T-helper 17 cell (primary cell): ENCODE data around the gene MSH3. TPM values are rescaled to one million over a fixed set of nuclear protein-coding genes. Genes with fewer than 3 reads are reported as not detected.

Experiments
- ATAC-seq: fragments of 150-1000 bp; cut with Tn5 transposase; 2 replicates; pipeline ENCODE4 v1.10.0; 2021; ENCODE audit warnings: mild to moderate bottlenecking, moderate library complexity
- DNase-seq, 3 donors: peaks; one replicate each; pipeline versions ENCODE4 v3.0.0 to v3.0.0-alpha.2; 2020 to 2021
- H3K9me3 ChIP-seq: one replicate; pipeline ENCODE4 v1.7.0; 2013; ENCODE audit warnings: low read length, mild to moderate bottlenecking; ENCODE audit not compliant: control insufficient read depth, poor library complexity, severe bottlenecking
- H3K27ac Mint-ChIP-seq: one replicate; pipeline ENCODE4 v1.8.0; 2022; ENCODE audit warnings: mild to moderate bottlenecking, moderate library complexity, mixed read lengths
- H3K27me3 Mint-ChIP-seq: one replicate; pipeline ENCODE4 v1.8.0; 2022; ENCODE audit warnings: mixed read lengths
- H3K36me3 Mint-ChIP-seq: one replicate; pipeline ENCODE4 v1.8.0; 2022; ENCODE audit warnings: low read depth, mixed read lengths
- H3K4me1 Mint-ChIP-seq: one replicate; pipeline ENCODE4 v1.8.0; 2022; ENCODE audit warnings: mild to moderate bottlenecking, mixed read lengths
- H3K4me3 Mint-ChIP-seq: one replicate; pipeline ENCODE4 v1.8.0; 2022; ENCODE audit warnings: mild to moderate bottlenecking, moderate library complexity, mixed read lengths
- total RNA-seq, 4 donors: library from RNA in 2 of 4; stranded (reverse) in 2 of 4; gene quantifications; one replicate each; pipeline ENCODE4 v1.2.3 and lab custom pipeline; 2022 to 2026

The MSH3 gene
- total RNA-seq, 2 donors from 2014 or later, result 12.6 to 17.2 TPM

DNA sequence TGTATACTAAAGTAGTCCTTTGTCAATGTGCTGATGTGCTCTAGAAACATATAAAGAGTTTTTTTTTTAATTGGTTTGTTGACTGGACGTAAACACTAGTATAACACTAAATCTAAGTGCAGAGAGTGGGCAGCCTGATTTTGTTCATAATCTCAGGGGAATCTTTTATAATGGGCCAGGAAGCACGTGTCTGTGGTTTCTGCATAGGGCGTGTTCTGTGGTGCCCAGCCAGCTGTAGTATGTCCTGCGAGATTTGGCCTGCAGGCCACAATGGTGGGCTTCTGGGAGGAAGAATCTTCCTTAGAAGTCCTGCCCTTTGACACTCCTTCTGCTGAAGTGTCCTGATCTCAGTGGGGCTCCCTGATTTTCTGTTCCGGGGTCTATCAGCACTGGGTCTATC lies 49.3 kb downstream of the MSH3 start:
- H3K27me3 Mint-ChIP-seq, result no peaks in the 10 kb centered on the region
- ATAC-seq (no peak), DNase-seq (no peak)
- H3K4me3 Mint-ChIP-seq, result no peak overlapping the region
- no peaks in the 10 kb centered on the region for H3K9me3 ChIP-seq
- peaks cover 3% of the 10 kb centered on the region for H3K36me3 Mint-ChIP-seq
- peaks cover 17% of the 10 kb centered on the region for H3K4me1 Mint-ChIP-seq
- peak overlapping the region; percentile 49 for H3K27ac Mint-ChIP-seq

DNA sequence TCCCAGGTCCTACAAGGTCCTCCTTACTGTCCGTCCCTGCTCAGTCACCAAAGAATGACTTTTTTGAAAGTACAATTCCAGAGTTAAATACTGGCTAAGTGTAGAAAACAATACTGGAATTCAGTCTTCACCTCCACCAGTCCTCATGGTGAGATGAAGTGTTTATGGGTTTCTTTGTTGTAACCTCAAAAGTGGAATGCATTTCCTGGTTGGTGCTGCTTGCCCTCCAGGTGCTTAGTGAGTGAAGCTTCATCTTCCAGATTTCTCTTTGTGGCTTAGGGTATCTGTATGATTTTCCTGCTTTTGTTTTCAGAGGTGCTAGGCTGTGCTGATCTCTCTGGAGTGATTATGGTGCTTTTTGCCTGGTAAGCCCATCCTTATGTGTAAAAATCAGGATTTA lies 49.8 kb downstream of the MSH3 start:
- Mint-ChIP-seq H3K27ac (peak overlapping the region; percentile 49), H3K36me3 (peaks cover 3% of the 10 kb centered on the region), H3K27me3 (no peaks in the 10 kb centered on the region), H3K4me3 (no peak overlapping the region), H3K4me1 (peaks cover 17% of the 10 kb centered on the region)
- no peaks in the 10 kb centered on the region for H3K9me3 ChIP-seq
- DNase-seq (no peak), ATAC-seq (no peak)

- no peaks in the 10 kb centered on the region for H3K27me3 Mint-ChIP-seq
- H3K36me3 Mint-ChIP-seq, result peaks cover 3% of the 10 kb centered on the region
- DNase-seq (no peak), ATAC-seq (no peak)
- H3K27ac Mint-ChIP-seq, result peak overlapping the region; percentile 49
- H3K9me3 ChIP-seq, result no peaks in the 10 kb centered on the region
- no peak overlapping the region for H3K4me3 Mint-ChIP-seq
- peaks cover 24% of the 10 kb centered on the region for H3K4me1 Mint-ChIP-seq
Measured at GRCh38 chr5:80705216-80705769, 50.8 kb downstream of the MSH3 start.

DNA sequence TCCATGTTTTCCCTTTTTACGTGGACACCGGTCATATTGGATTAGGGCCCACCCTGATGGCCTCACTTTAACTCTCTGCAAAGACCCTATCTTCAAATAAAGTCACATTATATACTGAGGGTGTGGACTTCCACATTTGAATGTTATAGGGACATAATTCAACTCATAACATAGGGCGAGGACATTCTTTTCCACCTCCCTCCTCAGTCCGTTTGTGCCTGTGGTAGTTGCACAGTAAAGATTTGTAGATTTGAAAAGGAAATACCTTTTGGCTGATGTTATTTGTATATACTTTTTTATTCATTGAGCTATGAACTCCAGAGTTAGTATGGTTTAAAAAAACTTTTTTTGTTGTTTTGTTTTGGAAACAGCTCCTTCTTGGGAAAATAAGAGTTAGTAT lies 51.3 kb downstream of the MSH3 start:
- Mint-ChIP-seq H3K27ac (no peak overlapping the region), H3K4me1 (peaks cover 29% of the 10 kb centered on the region), H3K27me3 (no peaks in the 10 kb centered on the region), H3K4me3 (no peak overlapping the region), H3K36me3 (peaks cover 3% of the 10 kb centered on the region)
- DNase-seq, result no peak
- no peak for ATAC-seq
- no peaks in the 10 kb centered on the region for H3K9me3 ChIP-seq

- no peak for ATAC-seq
- no peak for DNase-seq
- Mint-ChIP-seq H3K27ac (no peak overlapping the region), H3K4me3 (no peak overlapping the region), H3K27me3 (no peaks in the 10 kb centered on the region), H3K36me3 (no peaks in the 10 kb centered on the region), H3K4me1 (peaks cover 31% of the 10 kb centered on the region)
- H3K9me3 ChIP-seq, result no peaks in the 10 kb centered on the region
Measured at GRCh38 chr5:80706835-80707447, 52.5 kb downstream of the MSH3 start.

DNA sequence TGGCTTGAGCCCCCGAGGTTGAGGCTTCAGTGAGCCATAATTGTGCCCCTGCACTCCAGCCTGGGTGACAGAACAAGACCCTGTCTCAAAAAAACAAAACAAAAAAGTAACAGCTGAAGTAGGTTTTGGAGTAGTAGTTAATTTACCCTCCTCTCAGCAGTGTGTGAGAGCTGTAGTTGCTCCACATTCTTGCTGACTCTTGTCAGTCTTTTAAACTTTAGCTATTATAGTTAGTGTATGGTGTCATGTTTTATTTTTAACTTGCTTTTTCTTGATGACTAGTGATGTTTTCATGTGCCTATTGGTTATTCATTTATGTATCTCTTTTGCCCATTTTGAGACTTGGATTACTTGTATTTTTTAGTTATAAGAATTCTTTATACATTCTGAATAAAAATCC lies 53.2 kb downstream of the MSH3 start:
- H3K27me3 Mint-ChIP-seq, result no peaks in the 10 kb centered on the region
- peaks cover 28% of the 10 kb centered on the region for H3K4me1 Mint-ChIP-seq
- DNase-seq (no peak), ATAC-seq (no peak)
- no peak overlapping the region for H3K4me3 Mint-ChIP-seq
- H3K27ac Mint-ChIP-seq, result no peak overlapping the region
- no peaks in the 10 kb centered on the region for H3K9me3 ChIP-seq
- H3K36me3 Mint-ChIP-seq, result no peaks in the 10 kb centered on the region

DNA sequence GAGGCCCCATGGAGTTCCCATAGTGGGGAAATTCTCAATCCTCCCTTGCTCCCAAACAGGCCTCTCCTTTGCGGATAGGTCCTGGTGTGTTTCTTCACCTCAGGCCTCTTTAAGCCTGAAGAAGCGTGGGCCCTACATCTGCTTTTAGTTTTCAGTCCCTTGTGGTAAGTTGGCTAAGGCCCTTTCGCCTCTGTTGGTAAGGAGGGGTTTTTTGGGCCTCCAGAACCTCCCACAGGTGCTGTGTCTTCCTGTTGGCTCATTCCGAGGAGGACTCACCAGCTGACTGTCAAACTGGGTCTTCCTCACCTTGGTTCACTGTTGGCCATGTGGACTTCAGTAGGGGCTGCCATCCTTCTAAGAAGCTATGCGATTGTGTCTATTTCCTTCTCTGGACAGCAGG lies 56.8 kb downstream of the MSH3 start:
- Mint-ChIP-seq H3K4me1 (peaks cover 17% of the 10 kb centered on the region), H3K4me3 (no peak overlapping the region), H3K36me3 (no peaks in the 10 kb centered on the region), H3K27ac (peak overlapping the region; percentile 32), H3K27me3 (no peaks in the 10 kb centered on the region)
- ATAC-seq (no peak), DNase-seq (no peak)
- H3K9me3 ChIP-seq, result no peaks in the 10 kb centered on the region

DNA sequence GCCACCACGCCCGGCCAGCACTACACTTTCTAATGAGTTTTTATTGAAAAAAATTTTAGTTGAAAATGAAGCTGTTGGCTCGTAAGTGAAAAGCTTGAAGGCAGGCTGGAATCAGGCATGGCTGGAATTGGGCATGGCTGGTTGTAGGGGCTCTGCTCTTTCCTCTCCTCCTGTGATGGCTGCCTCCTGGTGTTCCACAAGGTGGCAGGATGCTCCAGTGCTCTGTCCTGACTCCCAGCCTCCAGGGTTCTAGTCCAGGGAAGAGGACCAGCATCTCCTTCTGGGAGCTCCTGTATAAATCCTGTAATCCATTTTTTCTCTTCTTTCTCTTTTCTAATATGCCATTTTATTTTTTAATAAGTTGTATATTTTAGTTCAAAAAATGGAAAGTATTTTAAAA lies 57.5 kb downstream of the MSH3 start:
- Mint-ChIP-seq H3K4me3 (no peak overlapping the region), H3K27me3 (no peaks in the 10 kb centered on the region), H3K36me3 (no peaks in the 10 kb centered on the region), H3K27ac (no peak overlapping the region), H3K4me1 (peaks cover 19% of the 10 kb centered on the region)
- DNase-seq (no peak), ATAC-seq (no peak)
- no peaks in the 10 kb centered on the region for H3K9me3 ChIP-seq

GRCh38 chr5:80712919-80713318 lies 58.5 kb downstream of the MSH3 start:
- no peak for DNase-seq
- H3K36me3 Mint-ChIP-seq, result no peaks in the 10 kb centered on the region
- H3K4me1 Mint-ChIP-seq, result peaks cover 19% of the 10 kb centered on the region
- H3K27ac Mint-ChIP-seq, result peak overlapping the region; percentile 60
- ATAC-seq, result no peak
- H3K27me3 Mint-ChIP-seq, result no peaks in the 10 kb centered on the region
- H3K4me3 Mint-ChIP-seq, result no peak overlapping the region
- H3K9me3 ChIP-seq, result no peaks in the 10 kb centered on the region

DNA sequence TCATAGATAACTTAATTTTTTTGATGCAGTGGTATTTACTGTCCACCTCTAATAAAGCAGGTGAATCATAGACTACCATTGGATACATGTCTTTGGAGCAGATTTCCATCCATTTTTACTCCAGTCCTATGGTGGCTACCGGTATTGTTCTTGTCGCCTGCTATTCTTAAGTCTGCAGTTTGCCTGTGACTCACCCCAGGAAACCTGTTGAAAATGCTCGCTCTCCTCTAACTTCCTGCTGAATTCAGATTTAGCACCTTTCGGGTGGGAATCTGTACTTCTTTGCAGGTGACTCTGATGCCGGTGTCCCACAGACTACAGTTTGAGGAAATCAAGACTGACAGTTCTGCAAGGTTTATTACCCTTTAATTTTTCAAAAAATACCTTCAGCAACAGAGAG lies 59.2 kb downstream of the MSH3 start:
- no peak for DNase-seq
- no peaks in the 10 kb centered on the region for H3K36me3 Mint-ChIP-seq
- no peaks in the 10 kb centered on the region for H3K9me3 ChIP-seq
- peaks cover 19% of the 10 kb centered on the region for H3K4me1 Mint-ChIP-seq
- no peak overlapping the region for H3K4me3 Mint-ChIP-seq
- H3K27me3 Mint-ChIP-seq, result no peaks in the 10 kb centered on the region
- H3K27ac Mint-ChIP-seq, result peak overlapping the region; percentile 29
- ATAC-seq, result no peak

GRCh38 chr5:80714570-80715298 lies 60.3 kb downstream of the MSH3 start:
- H3K27me3 Mint-ChIP-seq, result no peaks in the 10 kb centered on the region
- H3K9me3 ChIP-seq, result no peaks in the 10 kb centered on the region
- DNase-seq (no peak), ATAC-seq (no peak)
- H3K36me3 Mint-ChIP-seq, result peaks cover 3% of the 10 kb centered on the region
- peaks cover 19% of the 10 kb centered on the region for H3K4me1 Mint-ChIP-seq
- H3K27ac Mint-ChIP-seq, result no peak overlapping the region
- no peak overlapping the region for H3K4me3 Mint-ChIP-seq

GRCh38 chr5:80715887-80716286 lies 61.4 kb downstream of the MSH3 start:
- peaks cover 9% of the 10 kb centered on the region for H3K4me1 Mint-ChIP-seq
- ATAC-seq, result no peak
- H3K9me3 ChIP-seq, result no peaks in the 10 kb centered on the region
- DNase-seq, result no peak
- peaks cover 3% of the 10 kb centered on the region for H3K36me3 Mint-ChIP-seq
- H3K4me3 Mint-ChIP-seq, result no peak overlapping the region
- no peak overlapping the region for H3K27ac Mint-ChIP-seq
- no peaks in the 10 kb centered on the region for H3K27me3 Mint-ChIP-seq

GRCh38 chr5:80720181-80720580 lies 65.7 kb downstream of the MSH3 start:
- no peaks in the 10 kb centered on the region for H3K9me3 ChIP-seq
- ATAC-seq, result no peak
- Mint-ChIP-seq H3K4me3 (no peak overlapping the region), H3K4me1 (peaks cover 5% of the 10 kb centered on the region), H3K27ac (no peak overlapping the region), H3K27me3 (no peaks in the 10 kb centered on the region), H3K36me3 (peaks cover 6% of the 10 kb centered on the region)
- no peak for DNase-seq

- Mint-ChIP-seq H3K27ac (no peak overlapping the region), H3K4me3 (no peak overlapping the region), H3K4me1 (peaks cover 4% of the 10 kb centered on the region), H3K27me3 (no peaks in the 10 kb centered on the region), H3K36me3 (peaks cover 11% of the 10 kb centered on the region)
- H3K9me3 ChIP-seq, result no peaks in the 10 kb centered on the region
- ATAC-seq (no peak), DNase-seq (no peak)
Measured at GRCh38 chr5:80722916-80723315, 68.5 kb downstream of the MSH3 start.
